Uterus (tissue), 4 donors: ENCODE measurements around the gene TOLLIP. TPM values are rescaled to one million over a fixed set of nuclear protein-coding genes. Genes with fewer than 3 reads are reported as not detected.
"Not testable (repeated sequence)": the region's sequence is repeated elsewhere in the genome, so short reads cannot be mapped to it uniquely, and the experiment has no call there.

Experiments
- DNase-seq, 2 donors: peaks; one replicate each; pipeline ENCODE4 v3.0.0-alpha.2; 2019 to 2020
- H3K27ac ChIP-seq, 2 donors: fragments of 200-600 bp; sonication (generic); 1 replicate in 1 of 2; 2 replicates in 1 of 2; pipeline ENCODE4 v1.5.1; 2016 to 2018
- H3K27me3 ChIP-seq, 2 donors: fragments of 200-600 bp; sonication (generic); one replicate each; pipeline ENCODE4 v1.5.1; 2018 to 2019; ENCODE audit warnings: control low read depth in 1 of 2
- H3K36me3 ChIP-seq, 2 donors: fragments of 200-600 bp; sonication (generic); one replicate each; pipeline ENCODE4 v1.5.1; 2019; ENCODE audit warnings: control low read depth in 1 of 2
- H3K4me1 ChIP-seq, 2 donors: fragments of 200-600 bp; sonication (generic); one replicate each; pipeline ENCODE4 v1.5.1; 2018 to 2019; ENCODE audit warnings: control low read depth in 1 of 2
- H3K4me3 ChIP-seq, 2 donors: fragments of 200-600 bp; sonication (generic); 1 replicate in 1 of 2; 2 replicates in 1 of 2; pipeline ENCODE4 v1.5.1; 2018 to 2019; ENCODE audit warnings: mild to moderate bottlenecking in 1 of 2
- H3K9me3 ChIP-seq, 2 donors: fragments of 200-600 bp; sonication (generic); one replicate each; pipeline ENCODE4 v1.5.1; 2019; ENCODE audit warnings: control low read depth in 1 of 2
- POLR2A ChIP-seq, 2 donors: fragments of 450-650 bp; IDR thresholded peaks; one replicate each; pipeline ENCODE4 v1.6.1; 2016; ENCODE audit warnings: antibody characterized with exemption in 2 of 2, mild to moderate bottlenecking in 1 of 2, moderate library complexity in 1 of 2
- intact Hi-C: fragments of 100-400 bp; cut with DNase I; formaldehyde crosslinking; loops from one replicate; pipeline ENCODE4 v1.15.1; 2023; ENCODE audit warnings: low total_unique reads
- total RNA-seq, 4 donors: library from RNA; depleted of rRNA in 3 of 4; stranded (reverse); fragments of >200 nt in 3 of 4; gene quantifications; one replicate each; pipeline versions ENCODE4 v1.1.0 to v1.2.4, GENCODE V29; 2014 to 2023
- TF ChIP-seq, protein P1 (sequence below), 4 experiments: fragments of 200-600 bp in 2 of 4; fragments of 450-650 bp in 2 of 4; sonication (generic) in 2 of 4; IDR thresholded peaks; one replicate each; pipeline ENCODE4 v1.5.1; 2016 to 2019; ENCODE audit warnings: antibody characterized with exemption in 4 of 4, mild to moderate bottlenecking in 2 of 4, moderate library complexity in 1 of 4
- donor health status: DM: yes; HTN: yes; CAD: no.

TOLLIP gene
- total RNA-seq, 4 donors from 2014 or later, result 5.9 to 86.8 (median 36.2) TPM

DNA sequence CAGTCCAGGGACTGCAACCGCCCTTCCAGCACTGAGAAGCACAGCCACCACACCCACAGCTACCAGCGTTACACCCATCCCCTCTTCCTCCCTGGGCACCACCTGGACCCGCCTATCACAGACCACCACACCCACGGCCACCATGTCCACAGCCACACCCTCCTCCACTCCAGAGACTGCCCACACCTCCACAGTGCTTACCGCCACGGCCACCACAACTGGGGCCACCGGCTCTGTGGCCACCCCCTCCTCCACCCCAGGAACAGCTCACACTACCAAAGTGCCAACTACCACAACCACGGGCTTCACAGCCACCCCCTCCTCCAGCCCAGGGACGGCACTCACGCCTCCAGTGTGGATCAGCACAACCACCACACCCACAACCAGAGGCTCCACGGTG lies 66.7 kb downstream of the TOLLIP start:
- H3K4me1 ChIP-seq, H3K4me3 ChIP-seq, H3K27ac ChIP-seq, DNase-seq, H3K27me3 ChIP-seq, intact Hi-C loops, H3K36me3 ChIP-seq, H3K9me3 ChIP-seq: not testable (repeated sequence)

DNA sequence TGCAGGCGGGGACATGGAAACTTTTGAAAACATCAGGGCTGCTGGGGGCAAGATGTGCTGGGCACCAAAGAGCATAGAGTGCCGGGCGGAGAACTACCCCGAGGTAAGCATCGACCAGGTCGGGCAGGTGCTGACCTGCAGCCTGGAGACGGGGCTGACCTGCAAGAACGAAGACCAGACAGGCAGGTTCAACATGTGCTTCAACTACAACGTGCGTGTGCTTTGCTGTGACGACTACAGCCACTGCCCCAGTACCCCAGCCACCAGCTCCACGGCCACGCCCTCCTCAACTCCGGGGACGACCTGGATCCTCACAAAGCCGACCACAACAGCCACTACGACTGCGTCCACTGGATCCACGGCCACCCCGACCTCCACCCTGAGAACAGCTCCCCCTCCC lies 67.1 kb downstream of the TOLLIP start:
- Histone ChIP-seq H3K9me3 (no peaks in the 10 kb centered on the region), H3K36me3 (no peaks in the 10 kb centered on the region), H3K4me3 (no peak overlapping the region), H3K27me3 (no peaks in the 10 kb centered on the region), H3K4me1 (no peaks in the 10 kb centered on the region), H3K27ac (no peak overlapping the region)
- DNase-seq, result no peak
- intact Hi-C loops, result no loop called here
- TF ChIP-seq POLR2A (IDR thresholded peaks at IDR 0.05), result no peak

DNA sequence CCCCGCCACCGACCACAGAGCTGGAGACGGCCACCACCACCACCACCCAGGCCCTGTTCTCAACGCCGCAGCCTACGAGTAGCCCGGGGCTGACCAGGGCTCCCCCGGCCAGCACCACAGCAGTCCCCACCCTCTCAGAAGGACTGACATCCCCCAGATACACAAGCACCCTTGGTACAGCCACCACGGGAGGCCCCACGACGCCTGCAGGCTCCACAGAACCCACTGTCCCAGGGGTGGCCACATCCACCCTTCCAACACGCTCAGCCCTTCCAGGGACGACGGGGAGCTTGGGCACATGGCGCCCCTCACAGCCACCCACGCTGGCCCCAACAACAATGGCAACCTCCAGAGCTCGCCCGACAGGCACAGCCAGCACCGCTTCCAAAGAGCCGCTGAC lies 67.7 kb downstream of the TOLLIP start:
- H3K27ac ChIP-seq, result no peak overlapping the region
- DNase-seq, result no peak
- TF ChIP-seq POLR2A (IDR thresholded peaks at IDR 0.05), result no peak
- TF ChIP-seq, protein P1, sequence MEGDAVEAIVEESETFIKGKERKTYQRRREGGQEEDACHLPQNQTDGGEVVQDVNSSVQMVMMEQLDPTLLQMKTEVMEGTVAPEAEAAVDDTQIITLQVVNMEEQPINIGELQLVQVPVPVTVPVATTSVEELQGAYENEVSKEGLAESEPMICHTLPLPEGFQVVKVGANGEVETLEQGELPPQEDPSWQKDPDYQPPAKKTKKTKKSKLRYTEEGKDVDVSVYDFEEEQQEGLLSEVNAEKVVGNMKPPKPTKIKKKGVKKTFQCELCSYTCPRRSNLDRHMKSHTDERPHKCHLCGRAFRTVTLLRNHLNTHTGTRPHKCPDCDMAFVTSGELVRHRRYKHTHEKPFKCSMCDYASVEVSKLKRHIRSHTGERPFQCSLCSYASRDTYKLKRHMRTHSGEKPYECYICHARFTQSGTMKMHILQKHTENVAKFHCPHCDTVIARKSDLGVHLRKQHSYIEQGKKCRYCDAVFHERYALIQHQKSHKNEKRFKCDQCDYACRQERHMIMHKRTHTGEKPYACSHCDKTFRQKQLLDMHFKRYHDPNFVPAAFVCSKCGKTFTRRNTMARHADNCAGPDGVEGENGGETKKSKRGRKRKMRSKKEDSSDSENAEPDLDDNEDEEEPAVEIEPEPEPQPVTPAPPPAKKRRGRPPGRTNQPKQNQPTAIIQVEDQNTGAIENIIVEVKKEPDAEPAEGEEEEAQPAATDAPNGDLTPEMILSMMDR (IDR thresholded peaks at IDR 0.05), result no peak
- no peaks in the 10 kb centered on the region for H3K4me1 ChIP-seq
- no peaks in the 10 kb centered on the region for H3K27me3 ChIP-seq
- H3K36me3 ChIP-seq, result no peaks in the 10 kb centered on the region
- H3K4me3 ChIP-seq, result no peak overlapping the region
- H3K9me3 ChIP-seq, result no peaks in the 10 kb centered on the region
- intact Hi-C loops, result no loop called here

DNA sequence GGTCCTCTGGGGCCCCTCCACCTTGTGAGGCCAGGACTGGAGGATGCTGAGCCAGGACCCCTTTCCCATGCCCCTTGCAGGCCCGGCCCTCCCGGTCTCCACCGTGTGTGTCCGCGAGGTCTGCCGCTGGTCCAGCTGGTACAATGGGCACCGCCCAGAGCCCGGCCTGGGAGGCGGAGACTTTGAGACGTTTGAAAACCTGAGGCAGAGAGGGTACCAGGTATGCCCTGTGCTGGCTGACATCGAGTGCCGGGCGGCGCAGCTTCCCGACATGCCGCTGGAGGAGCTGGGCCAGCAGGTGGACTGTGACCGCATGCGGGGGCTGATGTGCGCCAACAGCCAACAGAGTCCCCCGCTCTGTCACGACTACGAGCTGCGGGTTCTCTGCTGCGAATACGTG lies 68.7 kb downstream of the TOLLIP start:
- no peaks in the 10 kb centered on the region for H3K4me1 ChIP-seq
- H3K27me3 ChIP-seq, result no peaks in the 10 kb centered on the region
- no peak overlapping the region for H3K27ac ChIP-seq
- no peak overlapping the region for H3K4me3 ChIP-seq
- H3K9me3 ChIP-seq, result no peaks in the 10 kb centered on the region
- no peaks in the 10 kb centered on the region for H3K36me3 ChIP-seq
- no peak for DNase-seq
- intact Hi-C loops, result no loop called here
- TF ChIP-seq, protein P1 (IDR thresholded peaks at IDR 0.05), result no peak
- TF ChIP-seq POLR2A (IDR thresholded peaks at IDR 0.05), result no peak

DNA sequence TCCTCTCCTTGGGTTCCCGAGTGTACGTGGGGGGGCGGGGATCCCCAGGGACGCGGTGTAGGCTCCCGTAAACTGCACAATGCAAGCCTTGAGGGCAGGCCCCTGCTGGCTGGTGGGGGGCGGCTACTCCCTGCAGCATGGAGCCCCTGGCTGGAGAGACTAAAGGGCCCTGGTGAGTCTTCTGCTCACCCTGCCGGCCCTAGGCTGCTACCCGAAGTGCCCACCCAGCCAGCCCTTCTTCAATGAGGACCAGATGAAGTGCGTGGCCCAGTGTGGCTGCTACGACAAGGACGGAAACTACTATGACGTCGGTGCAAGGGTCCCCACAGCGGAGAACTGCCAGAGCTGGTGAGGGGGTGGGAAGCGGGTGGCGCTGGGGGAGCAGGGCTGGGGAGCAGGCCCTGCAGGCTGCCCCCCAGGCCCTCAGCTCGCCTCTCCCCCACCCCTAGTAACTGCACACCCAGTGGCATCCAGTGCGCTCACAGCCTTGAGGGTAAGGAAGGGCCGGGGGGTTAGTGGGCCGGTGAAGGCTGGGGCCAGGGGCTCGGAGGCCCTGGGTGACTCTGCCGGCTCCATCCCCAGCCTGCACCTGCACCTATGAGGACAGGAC lies 69.7 kb downstream of the TOLLIP start:
- Histone ChIP-seq H3K4me3 (no peak overlapping the region), H3K27ac (no peak overlapping the region), H3K36me3 (no peaks in the 10 kb centered on the region), H3K4me1 (no peaks in the 10 kb centered on the region), H3K27me3 (no peaks in the 10 kb centered on the region), H3K9me3 (no peaks in the 10 kb centered on the region)
- no peak for TF ChIP-seq POLR2A (IDR thresholded peaks at IDR 0.05)
- TF ChIP-seq, protein P1 (IDR thresholded peaks at IDR 0.05), result no peak
- no peak for DNase-seq
- intact Hi-C loops, result no loop called here

DNA sequence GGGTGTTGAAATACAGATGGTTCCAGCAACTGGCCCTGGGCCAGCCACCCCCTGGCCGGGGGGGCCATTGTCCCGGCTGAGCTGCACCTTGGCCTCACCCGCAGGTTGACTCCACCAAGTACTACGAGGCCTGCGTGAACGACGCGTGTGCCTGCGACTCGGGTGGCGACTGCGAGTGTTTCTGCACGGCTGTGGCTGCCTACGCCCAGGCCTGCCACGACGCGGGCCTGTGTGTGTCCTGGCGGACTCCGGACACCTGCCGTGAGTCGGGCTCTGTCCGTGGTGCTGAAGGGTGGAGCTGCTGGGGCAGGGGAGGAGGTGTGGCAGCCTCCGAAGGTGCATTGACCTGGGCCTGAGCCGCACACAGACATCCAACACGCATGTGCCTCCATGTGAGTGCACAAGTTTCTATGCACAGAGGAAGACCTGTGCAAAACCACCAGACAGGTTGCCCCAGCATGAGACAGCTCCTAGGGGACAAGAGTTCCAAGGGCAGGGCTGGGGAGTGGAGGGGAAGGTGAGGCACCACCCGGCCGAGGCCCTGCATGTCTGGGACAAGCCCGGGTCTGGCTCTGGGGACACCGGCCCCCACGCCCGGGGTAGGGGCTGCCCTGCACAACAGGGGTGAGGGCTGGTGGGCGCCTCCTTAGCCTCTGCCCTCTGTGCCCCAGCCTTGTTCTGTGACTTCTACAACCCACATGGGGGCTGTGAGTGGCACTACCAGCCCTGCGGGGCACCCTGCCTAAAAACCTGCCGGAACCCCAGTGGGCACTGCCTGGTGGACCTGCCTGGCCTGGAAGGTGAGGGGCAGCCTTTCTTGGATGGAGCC lies 70.5 kb downstream of the TOLLIP start:
- no peak overlapping the region for H3K27ac ChIP-seq
- H3K27me3 ChIP-seq, result no peaks in the 10 kb centered on the region
- no peak for DNase-seq
- H3K9me3 ChIP-seq, result no peaks in the 10 kb centered on the region
- no peaks in the 10 kb centered on the region for H3K36me3 ChIP-seq
- H3K4me1 ChIP-seq, result no peaks in the 10 kb centered on the region
- TF ChIP-seq, protein P1 (IDR thresholded peaks at IDR 0.05), result no peak
- TF ChIP-seq POLR2A (IDR thresholded peaks at IDR 0.05), result no peak
- intact Hi-C loops, result no loop called here
- no peak overlapping the region for H3K4me3 ChIP-seq
